Muscle of arm (tissue), 14 donors: ENCODE data around the gene PDCL3. TPM values are rescaled to one million over a fixed set of nuclear protein-coding genes. Genes with fewer than 3 reads are reported as not detected.
A peak's percentile ranks its signal among the peaks of the same experiment; 100 is the strongest.

Source experiments
- DNase-seq: peaks from one replicate; pipeline ENCODE4 v3.0.0-alpha.2; 2013
- long read RNA-seq, 11 donors: transcript quantifications; one replicate each; lab custom pipeline, GENCODE V29; 2026
- polyA plus RNA-seq, 12 donors: library from polyadenylated mRNA; unstranded; fragments of 120-200 nt; gene quantifications; one replicate each; pipeline ENCODE4 v1.2.1, GENCODE V29; 2013; ENCODE audit not compliant: insufficient read length in 12 of 12

Gene PDCL3
- polyA plus RNA-seq, result 10 to 100 TPM in 11 of 12 donors, not detected in 1; 25.4 to 44.0 (median 37.6) TPM
- long read RNA-seq, donor 1, transcript PDCL3-201 (6 exons, 1,337 nt), result major isoform, 25 of 31 reads
- long read RNA-seq, donor 1, partial matches to known transcripts, result 6 of 31 reads
- long read RNA-seq, donor 1, other reads (novel, unspliced or antisense), result 0 of 31 reads
- long read RNA-seq, donor 2, transcript PDCL3-201 (6 exons, 1,337 nt), result major isoform, 55 of 55 reads
- long read RNA-seq, donor 2, partial matches to known transcripts, result 0 of 55 reads
- long read RNA-seq, donor 2, other reads (novel, unspliced or antisense), result 0 of 55 reads
- long read RNA-seq, donor 3, transcript PDCL3-201 (6 exons, 1,337 nt), result major isoform, 14 of 14 reads
- long read RNA-seq, donor 3, partial matches to known transcripts, result 0 of 14 reads
- long read RNA-seq, donor 3, other reads (novel, unspliced or antisense), result 0 of 14 reads
- long read RNA-seq, donor 4, transcript PDCL3-201 (6 exons, 1,337 nt), result major isoform, 25 of 25 reads
- long read RNA-seq, donor 4, partial matches to known transcripts, result 0 of 25 reads
- long read RNA-seq, donor 4, other reads (novel, unspliced or antisense), result 0 of 25 reads
- long read RNA-seq, donor 5, transcript PDCL3-201 (6 exons, 1,337 nt), result major isoform, 56 of 62 reads
- long read RNA-seq, donor 5, partial matches to known transcripts, result 6 of 62 reads
- long read RNA-seq, donor 5, other reads (novel, unspliced or antisense), result 0 of 62 reads
- long read RNA-seq, donor 6, transcript PDCL3-201 (6 exons, 1,337 nt), result major isoform, 27 of 27 reads
- long read RNA-seq, donor 6, partial matches to known transcripts, result 0 of 27 reads
- long read RNA-seq, donor 6, other reads (novel, unspliced or antisense), result 0 of 27 reads
- long read RNA-seq, donor 7, transcript PDCL3-201 (6 exons, 1,337 nt), result major isoform, 17 of 17 reads
- long read RNA-seq, donor 7, partial matches to known transcripts, result 0 of 17 reads
- long read RNA-seq, donor 7, other reads (novel, unspliced or antisense), result 0 of 17 reads
- long read RNA-seq, donor 8, transcript PDCL3-201 (6 exons, 1,337 nt), result major isoform, 59 of 64 reads
- long read RNA-seq, donor 8, partial matches to known transcripts, result 5 of 64 reads
- long read RNA-seq, donor 8, other reads (novel, unspliced or antisense), result 0 of 64 reads
- long read RNA-seq, donor 9, transcript PDCL3-201 (6 exons, 1,337 nt), result major isoform, 35 of 35 reads
- long read RNA-seq, donor 9, partial matches to known transcripts, result 0 of 35 reads
- long read RNA-seq, donor 9, other reads (novel, unspliced or antisense), result 0 of 35 reads
- long read RNA-seq, donor 10, transcript PDCL3-201 (6 exons, 1,337 nt), result major isoform, 43 of 43 reads
- long read RNA-seq, donor 10, partial matches to known transcripts, result 0 of 43 reads
- long read RNA-seq, donor 10, other reads (novel, unspliced or antisense), result 0 of 43 reads
- long read RNA-seq, donor 11, transcript PDCL3-201 (6 exons, 1,337 nt), result major isoform, 44 of 49 reads
- long read RNA-seq, donor 11, partial matches to known transcripts, result 5 of 49 reads
- long read RNA-seq, donor 11, other reads (novel, unspliced or antisense), result 0 of 49 reads

GRCh38 chr2:100562613-100563406 lies at the start of gene PDCL3:
Gene PDCL3, plus strand, starts transcription at chr2:100562993. Its CDS starts 75 bp downstream, at chr2:100563068.
- DNase-seq, result peak; percentile 96

- no peak for DNase-seq
Measured at GRCh38 chr2:100513650-100514049, 49.1 kb upstream of the PDCL3 start.

GRCh38 chr2:100517556-100517955 lies 45.2 kb upstream of the PDCL3 start:
- peak; percentile 2 for DNase-seq

- DNase-seq, result no peak
Measured at GRCh38 chr2:100518801-100519200, 44.0 kb upstream of the PDCL3 start.

GRCh38 chr2:100520224-100520623 lies 42.6 kb upstream of the PDCL3 start:
- no peak for DNase-seq

- no peak for DNase-seq
Measured at GRCh38 chr2:100522430-100522829, 40.4 kb upstream of the PDCL3 start.

- no peak for DNase-seq
Measured at GRCh38 chr2:100524331-100524730, 38.5 kb upstream of the PDCL3 start.

GRCh38 chr2:100526868-100527267 lies 35.9 kb upstream of the PDCL3 start:
- no peak for DNase-seq

- no peak for DNase-seq
Measured at GRCh38 chr2:100527440-100528015, 35.3 kb upstream of the PDCL3 start.

- DNase-seq, result no peak
Measured at GRCh38 chr2:100529176-100529575, 33.6 kb upstream of the PDCL3 start.

- no peak for DNase-seq
Measured at GRCh38 chr2:100529900-100530299, 32.9 kb upstream of the PDCL3 start.

GRCh38 chr2:100535855-100536254 lies 26.9 kb upstream of the PDCL3 start:
- DNase-seq, result no peak

GRCh38 chr2:100537918-100538317 lies 24.9 kb upstream of the PDCL3 start:
- no peak for DNase-seq

GRCh38 chr2:100539221-100539620 lies 23.6 kb upstream of the PDCL3 start:
- no peak for DNase-seq

GRCh38 chr2:100541404-100541803 lies 21.4 kb upstream of the PDCL3 start:
- no peak for DNase-seq

GRCh38 chr2:100542418-100542817 lies 20.4 kb upstream of the PDCL3 start:
- DNase-seq, result no peak

- DNase-seq, result peak; percentile 17
Measured at GRCh38 chr2:100544911-100545596, 17.7 kb upstream of the PDCL3 start.

- no peak for DNase-seq
Measured at GRCh38 chr2:100546469-100546868, 16.3 kb upstream of the PDCL3 start.

GRCh38 chr2:100548771-100549170 lies 14.0 kb upstream of the PDCL3 start:
- DNase-seq, result no peak
